PC-3 (cell line): ENCODE results near the gene MAPRE3. TPM values are rescaled to one million over a fixed set of nuclear protein-coding genes. Genes with fewer than 3 reads are reported as not detected.

Source experiments
- ATAC-seq: fragments of 200-7000 bp; cut with Tn5 transposase; 2 replicates; pipeline ENCODE4 v1.9.1; 2020; ENCODE audit warnings: mild to moderate bottlenecking, moderate library complexity
- BruUV-seq: library from RNA; stranded (reverse); fragments of 400-500 nt; replicated peaks from 2 replicates; lab custom pipeline; 2021; lab: Mats Ljungman, UMichigan
- CTCF ChIA-PET: fragments of 300-600 bp; sonication (Branson Sonifier 250); formaldehyde crosslinking; loops from one replicate; lab custom pipeline; 2022; ENCODE audit warnings: antibody characterized with exemption; lab: Charles Lee
- POLR2A ChIA-PET: fragments of 300-600 bp; sonication (Branson Sonifier 250); formaldehyde crosslinking; loops from one replicate; lab custom pipeline; 2022; ENCODE audit warnings: antibody characterized with exemption; ENCODE audit not compliant: unreplicated experiment; lab: Charles Lee
- DNase-seq: peaks from one replicate; pipeline ENCODE4 v3.0.0-alpha.2; 2015
- H2AFZ ChIP-seq: fragments of 300-600 bp; sonication (generic); 2 replicates; pipeline ENCODE4 v1.6.0; 2016; ENCODE audit warnings: antibody characterized with exemption, low read length
- H3F3A ChIP-seq: fragments of 300-600 bp; sonication (generic); one replicate; pipeline ENCODE4 v1.6.0; 2017; ENCODE audit warnings: antibody characterized with exemption, low read length, control low read depth, mild to moderate bottlenecking; ENCODE audit not compliant: unreplicated experiment
- H3K27ac ChIP-seq: fragments of 300-600 bp; sonication (generic); 2 replicates; pipeline ENCODE4 v1.5.1; 2016; ENCODE audit warnings: mild to moderate bottlenecking, low read length
- H3K27me3 ChIP-seq: fragments of 300-600 bp; sonication (generic); 2 replicates; pipeline ENCODE4 v1.6.1; 2016; ENCODE audit warnings: low read length, mixed read lengths
- H3K36me3 ChIP-seq: fragments of 300-600 bp; sonication (generic); 2 replicates; pipeline ENCODE4 v1.6.1; 2016; ENCODE audit warnings: low read depth, mixed run types, low read length, mixed read lengths
- H3K4me1 ChIP-seq: fragments of 300-600 bp; sonication (generic); 2 replicates; pipeline ENCODE4 v1.5.1; 2016; ENCODE audit warnings: low read length; ENCODE audit not compliant: insufficient read depth
- H3K4me2 ChIP-seq: fragments of 300-600 bp; sonication (generic); 2 replicates; pipeline ENCODE4 v1.6.0; 2016; ENCODE audit warnings: low read length
- H3K4me3 ChIP-seq: fragments of 300-600 bp; sonication (generic); 2 replicates; pipeline ENCODE4 v1.5.1; 2016; ENCODE audit warnings: mild to moderate bottlenecking, low read length, mixed read lengths
- H3K79me2 ChIP-seq: fragments of 300-600 bp; sonication (generic); 2 replicates; pipeline ENCODE4 v1.6.1; 2017; ENCODE audit warnings: low read length, mixed read lengths
- H3K9ac ChIP-seq: fragments of 300-600 bp; sonication (generic); 2 replicates; pipeline ENCODE4 v1.6.0; 2016; ENCODE audit warnings: mild to moderate bottlenecking, low read length
- H3K9me2 ChIP-seq: fragments of 300-600 bp; sonication (generic); replicated peaks from 2 replicates; pipeline ENCODE4 v1.6.1; 2016; ENCODE audit warnings: mixed run types, low read length, mixed read lengths
- H3K9me3 ChIP-seq: fragments of 300-600 bp; sonication (generic); 2 replicates; pipeline ENCODE4 v1.6.1; 2016; ENCODE audit warnings: low read length, mixed read lengths
- H4K20me1 ChIP-seq: fragments of 300-600 bp; sonication (generic); 2 replicates; pipeline ENCODE4 v1.6.1; 2016; ENCODE audit warnings: low read length, mixed read lengths
- EZH2 ChIP-seq: fragments of 300-600 bp; sonication (generic); IDR thresholded peaks from one replicate; pipeline ENCODE4 v1.6.1; 2017; ENCODE audit warnings: antibody characterized with exemption, mild to moderate bottlenecking, low read length; ENCODE audit not compliant: unreplicated experiment
- EZH2phosphoT487 ChIP-seq: fragments of 300-600 bp; sonication (generic); IDR thresholded peaks from 2 replicates; pipeline ENCODE4 v1.6.1; 2018; ENCODE audit warnings: mild to moderate bottlenecking, antibody characterized with exemption, low read length, borderline replicate concordance
- intact Hi-C: fragments of 100-400 bp; cut with micrococcal nuclease; formaldehyde crosslinking; loops from 2 replicates; pipeline ENCODE4 v1.9.0; 2023
- total RNA-seq: library from RNA; depleted of rRNA; stranded (reverse); fragments of >200 nt; gene quantifications from 2 replicates; pipeline ENCODE4 v1.2.3, GENCODE V29; 2014
- TF ChIP-seq, protein P1 (sequence below): fragments of 300-600 bp; sonication (generic); conservative IDR thresholded peaks from 2 replicates; pipeline ENCODE4 v1.5.1; 2017; ENCODE audit warnings: antibody characterized with exemption, low read depth, mild to moderate bottlenecking, low read length

The MAPRE3 gene
- total RNA-seq, 1 experiment from 2014 or later = 11.9 TPM

DNA sequence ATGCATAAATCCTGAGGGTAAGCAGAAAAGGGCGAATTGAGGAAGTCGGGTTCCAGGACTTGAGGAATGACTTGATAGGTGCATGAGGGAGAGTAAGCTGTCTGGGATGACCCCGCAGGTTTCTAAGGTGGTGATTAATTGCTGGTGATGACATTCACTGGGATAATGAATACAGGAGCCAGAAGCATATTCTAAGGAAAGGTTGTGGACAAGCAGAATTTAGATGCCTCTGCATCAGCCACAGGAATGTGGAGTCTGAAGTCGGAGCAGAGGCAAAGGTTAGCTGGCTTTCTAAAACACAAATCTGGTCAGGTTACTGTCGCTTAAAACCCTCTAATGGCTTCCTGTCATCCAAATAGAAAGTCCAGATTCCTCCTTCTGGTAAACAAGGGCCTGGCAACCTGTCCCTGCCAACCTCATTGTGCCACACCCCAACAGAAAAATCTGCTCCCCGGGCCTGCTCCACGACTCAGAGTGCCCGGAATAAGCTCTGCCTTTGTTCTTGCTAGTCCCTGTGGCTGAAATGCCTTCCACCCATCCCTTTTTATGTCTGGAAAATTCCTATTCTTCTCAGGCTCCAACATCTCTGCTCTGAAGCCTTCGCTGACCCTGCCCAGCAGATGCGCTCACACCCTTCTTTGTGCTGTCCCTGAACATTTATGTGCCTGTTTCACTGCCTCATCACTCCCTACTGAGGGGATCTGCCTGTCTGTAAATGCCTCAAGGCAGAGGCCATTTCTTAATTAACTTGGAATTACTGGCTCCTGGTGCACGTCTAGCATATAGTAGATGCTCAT, 51.0 kb downstream of the MAPRE3 start:
- TF ChIP-seq, protein P1, sequence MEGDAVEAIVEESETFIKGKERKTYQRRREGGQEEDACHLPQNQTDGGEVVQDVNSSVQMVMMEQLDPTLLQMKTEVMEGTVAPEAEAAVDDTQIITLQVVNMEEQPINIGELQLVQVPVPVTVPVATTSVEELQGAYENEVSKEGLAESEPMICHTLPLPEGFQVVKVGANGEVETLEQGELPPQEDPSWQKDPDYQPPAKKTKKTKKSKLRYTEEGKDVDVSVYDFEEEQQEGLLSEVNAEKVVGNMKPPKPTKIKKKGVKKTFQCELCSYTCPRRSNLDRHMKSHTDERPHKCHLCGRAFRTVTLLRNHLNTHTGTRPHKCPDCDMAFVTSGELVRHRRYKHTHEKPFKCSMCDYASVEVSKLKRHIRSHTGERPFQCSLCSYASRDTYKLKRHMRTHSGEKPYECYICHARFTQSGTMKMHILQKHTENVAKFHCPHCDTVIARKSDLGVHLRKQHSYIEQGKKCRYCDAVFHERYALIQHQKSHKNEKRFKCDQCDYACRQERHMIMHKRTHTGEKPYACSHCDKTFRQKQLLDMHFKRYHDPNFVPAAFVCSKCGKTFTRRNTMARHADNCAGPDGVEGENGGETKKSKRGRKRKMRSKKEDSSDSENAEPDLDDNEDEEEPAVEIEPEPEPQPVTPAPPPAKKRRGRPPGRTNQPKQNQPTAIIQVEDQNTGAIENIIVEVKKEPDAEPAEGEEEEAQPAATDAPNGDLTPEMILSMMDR = no peak
- TF ChIP-seq EZH2 = no peak
- no peak for TF ChIP-seq EZH2phosphoT487
- Histone ChIP-seq H3F3A (peaks cover 6% of the 10 kb centered on the region), H2AFZ (no peak overlapping the region), H3K9ac (peak overlapping the region; percentile 29; the same call in 1 of the 2 replicates), H3K9me3 (no peaks in the 10 kb centered on the region), H3K9me2 (no peaks in the 10 kb centered on the region), H3K4me1 (peaks cover 34% of the 10 kb centered on the region), H3K79me2 (no peaks in the 10 kb centered on the region), H3K27me3 (no peaks in the 10 kb centered on the region), H3K27ac (peak overlapping the region; percentile 76), H4K20me1 (no peaks in the 10 kb centered on the region), H3K4me2 (peak overlapping the region; percentile 58), H3K36me3 (peaks cover 5% of the 10 kb centered on the region; the same call in 1 of the 2 replicates), H3K4me3 (peak overlapping the region; percentile 17; the same call in 1 of the 2 replicates)
- BruUV-seq = TSS peak; percentile 17
- peak; percentile 77 for ATAC-seq
- intact Hi-C loops = loop anchor here (2.0 kb wide), 1 partner anchor 29 kb away; the partner anchor contains the start of gene AGBL5
- ChIA-PET CTCF (interaction anchor here (0.6 to 1.2 kb wide), 3 partner anchors 8 to 60 kb away, joined by 3 to 5 read pairs (median 4); no protein-coding TSS in a partner anchor), POLR2A (interaction anchor here (0.7 kb wide), 1 partner anchor 113 kb away, joined by 6 read pairs; the partner anchor contains the start of gene PREB)
- DNase-seq = peak; percentile 75

DNA sequence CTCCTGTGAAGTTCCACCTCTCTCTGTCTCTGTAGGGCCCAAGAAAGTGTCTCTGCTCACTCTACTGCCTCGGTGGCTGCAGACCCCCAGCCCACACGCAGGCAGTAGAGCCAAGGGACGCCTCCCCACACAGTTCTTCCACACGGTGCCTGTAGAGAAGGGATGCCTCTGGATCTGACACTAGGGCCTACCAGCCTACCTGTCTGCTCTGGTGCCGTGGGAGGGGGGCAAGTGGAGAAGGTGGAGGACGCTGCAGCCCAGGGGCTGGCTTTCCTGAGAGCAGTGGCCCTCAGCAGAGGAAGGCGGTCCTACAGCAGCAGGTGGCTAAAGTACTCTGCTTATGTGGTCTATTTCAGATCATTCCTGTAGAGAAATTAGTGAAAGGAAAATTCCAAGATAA, 53.3 kb downstream of the MAPRE3 start:
- TF ChIP-seq EZH2phosphoT487 = no peak
- no peak for TF ChIP-seq EZH2
- TF ChIP-seq, protein P1 = no peak
- no peaks in the 10 kb centered on the region for H4K20me1 ChIP-seq
- H3K27me3 ChIP-seq = no peaks in the 10 kb centered on the region
- no peak overlapping the region for H2AFZ ChIP-seq
- no peaks in the 10 kb centered on the region for H3K9me3 ChIP-seq
- H3K9ac ChIP-seq = no peak overlapping the region
- DNase-seq (no peak), ATAC-seq (no peak)
- H3K27ac ChIP-seq = no peak overlapping the region
- no peaks in the 10 kb centered on the region for H3K79me2 ChIP-seq
- peaks cover 30% of the 10 kb centered on the region for H3K4me1 ChIP-seq
- POLR2A ChIA-PET = no interaction called here
- H3F3A ChIP-seq = peaks cover 6% of the 10 kb centered on the region
- no peak overlapping the region for H3K4me3 ChIP-seq
- H3K36me3 ChIP-seq = peaks cover 5% of the 10 kb centered on the region; the same call in 1 of the 2 replicates
- BruUV-seq = no TSS peak
- intact Hi-C loops = no loop called here
- CTCF ChIA-PET = no interaction called here
- no peak overlapping the region for H3K4me2 ChIP-seq
- H3K9me2 ChIP-seq = no peaks in the 10 kb centered on the region

- no peak for ATAC-seq
- no TSS peak for BruUV-seq
Observed at GRCh38 chr2:27024188-27024587, 53.8 kb downstream of the MAPRE3 start.

More at GRCh38 chr2:27024188-27024587, 53.8 kb downstream of the MAPRE3 start:
- TF ChIP-seq EZH2phosphoT487 = no peak
- TF ChIP-seq, protein P1 = peak; percentile 33; the same call in 1 of the 2 replicates
- H3K4me2 ChIP-seq = no peak overlapping the region
- peaks cover 5% of the 10 kb centered on the region; the same call in 1 of the 2 replicates for H3K36me3 ChIP-seq
- no peaks in the 10 kb centered on the region for H3K79me2 ChIP-seq
- CTCF ChIA-PET = no interaction called here
- H3K9me3 ChIP-seq = no peaks in the 10 kb centered on the region
- H3K9me2 ChIP-seq = no peaks in the 10 kb centered on the region
- no peak for DNase-seq
- peaks cover 6% of the 10 kb centered on the region for H3F3A ChIP-seq
- no peak overlapping the region for H2AFZ ChIP-seq
- H3K27ac ChIP-seq = no peak overlapping the region
- intact Hi-C loops = no loop called here
- peaks cover 30% of the 10 kb centered on the region for H3K4me1 ChIP-seq
- no peak overlapping the region for H3K4me3 ChIP-seq
- H3K9ac ChIP-seq = no peak overlapping the region
- POLR2A ChIA-PET = no interaction called here
- no peaks in the 10 kb centered on the region for H3K27me3 ChIP-seq
- no peaks in the 10 kb centered on the region for H4K20me1 ChIP-seq
